Neural progenitor cell (in vitro differentiated cells): ENCODE results near the gene DAP3.
"Not testable (repeated sequence)": the region's sequence is repeated elsewhere in the genome, so short reads cannot be mapped to it uniquely, and the experiment has no call there.

Source experiments
- CTCF ChIP-seq: fragments of 200-600 bp; sonication (generic); IDR thresholded peaks from 2 replicates; pipeline ENCODE4 v1.5.1; 2017; ENCODE audit warnings: antibody characterized with exemption, mild to moderate bottlenecking
- EZH2 ChIP-seq: fragments of 200-600 bp; sonication (generic); IDR thresholded peaks from 2 replicates; pipeline ENCODE4 v1.6.1; 2017; ENCODE audit warnings: antibody characterized with exemption, mild to moderate bottlenecking, moderate library complexity
- EZH2phosphoT487 ChIP-seq: fragments of 200-600 bp; sonication (generic); IDR thresholded peaks from 2 replicates; pipeline ENCODE4 v1.6.1; 2017; ENCODE audit warnings: antibody characterized with exemption

GRCh38 chr1:155689081-155689607 is at the start of gene DAP3:
- TF ChIP-seq CTCF, EZH2, EZH2phosphoT487: not testable (repeated sequence)
